ENCODE results near the gene NF2. TPM values are rescaled to one million over a fixed set of nuclear protein-coding genes. Genes with fewer than 3 reads are reported as not detected.

Gene NF2
- total RNA-seq, 2 experiments from 2014 or later: 34.4 to 35.3 TPM

DNA sequence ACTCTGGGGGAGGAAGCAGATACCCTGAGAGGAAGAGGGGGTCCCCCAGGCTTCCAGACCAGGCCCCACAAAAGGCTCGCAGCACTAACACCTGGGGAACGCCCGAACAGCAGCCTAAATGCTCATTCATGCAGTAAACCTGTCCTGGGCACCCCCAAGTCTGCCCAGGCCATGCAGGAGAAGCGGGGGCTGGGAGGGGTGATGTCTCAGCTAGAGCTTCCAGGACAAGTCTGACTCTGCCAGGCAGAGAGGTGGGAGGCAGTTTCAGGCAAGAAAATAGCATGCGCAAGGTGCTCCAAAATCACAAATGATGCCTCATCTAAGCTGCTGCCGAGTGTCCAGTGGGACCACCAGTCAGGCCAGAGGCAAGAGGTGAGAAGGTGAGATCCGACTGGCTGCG is 131.0 kb downstream of the NF2 start:
- TF ChIP-seq, protein P1, sequence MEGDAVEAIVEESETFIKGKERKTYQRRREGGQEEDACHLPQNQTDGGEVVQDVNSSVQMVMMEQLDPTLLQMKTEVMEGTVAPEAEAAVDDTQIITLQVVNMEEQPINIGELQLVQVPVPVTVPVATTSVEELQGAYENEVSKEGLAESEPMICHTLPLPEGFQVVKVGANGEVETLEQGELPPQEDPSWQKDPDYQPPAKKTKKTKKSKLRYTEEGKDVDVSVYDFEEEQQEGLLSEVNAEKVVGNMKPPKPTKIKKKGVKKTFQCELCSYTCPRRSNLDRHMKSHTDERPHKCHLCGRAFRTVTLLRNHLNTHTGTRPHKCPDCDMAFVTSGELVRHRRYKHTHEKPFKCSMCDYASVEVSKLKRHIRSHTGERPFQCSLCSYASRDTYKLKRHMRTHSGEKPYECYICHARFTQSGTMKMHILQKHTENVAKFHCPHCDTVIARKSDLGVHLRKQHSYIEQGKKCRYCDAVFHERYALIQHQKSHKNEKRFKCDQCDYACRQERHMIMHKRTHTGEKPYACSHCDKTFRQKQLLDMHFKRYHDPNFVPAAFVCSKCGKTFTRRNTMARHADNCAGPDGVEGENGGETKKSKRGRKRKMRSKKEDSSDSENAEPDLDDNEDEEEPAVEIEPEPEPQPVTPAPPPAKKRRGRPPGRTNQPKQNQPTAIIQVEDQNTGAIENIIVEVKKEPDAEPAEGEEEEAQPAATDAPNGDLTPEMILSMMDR (IDR thresholded peaks at IDR 0.05): no peak
- no peak overlapping the region for H3K27ac Mint-ChIP-seq
- no peaks in the 10 kb centered on the region for H3K36me3 Mint-ChIP-seq (ENCODE audit: low read depth)
- H3K4me3 Mint-ChIP-seq: no peak overlapping the region
- DNase-seq (no peak), ATAC-seq (no peak)
- H3K4me1 Mint-ChIP-seq (ENCODE audit: low read depth): no peaks in the 10 kb centered on the region
- intact Hi-C loops (cut with micrococcal nuclease): no loop called here
- ChIA-PET POLR2A (no interaction called here), CTCF (no interaction called here)
- H3K9me3 Mint-ChIP-seq: no peaks in the 10 kb centered on the region
- no peaks in the 10 kb centered on the region for H3K27me3 Mint-ChIP-seq

DNA sequence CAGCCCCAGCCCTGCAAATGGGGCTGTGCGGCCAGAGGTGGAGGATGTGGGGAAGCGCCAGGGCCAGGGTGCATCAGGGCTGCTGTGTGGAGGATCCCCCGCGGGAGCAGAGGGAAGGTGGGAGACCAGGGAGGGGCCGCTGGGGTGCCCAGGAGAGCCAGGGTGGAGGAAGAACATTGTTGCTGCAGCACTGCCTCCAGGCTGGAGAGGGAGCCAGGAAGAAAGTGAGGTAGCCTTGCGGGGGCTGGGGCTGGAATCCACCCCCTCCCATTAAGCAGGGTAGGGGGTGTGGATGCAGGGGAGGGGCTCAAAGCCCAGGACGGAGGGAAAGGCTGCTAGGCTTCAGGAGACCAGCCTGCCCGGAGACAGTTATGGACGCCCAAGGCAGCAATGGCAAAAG is 131.4 kb downstream of the NF2 start:
- H3K36me3 Mint-ChIP-seq (ENCODE audit: low read depth): no peaks in the 10 kb centered on the region

DNA sequence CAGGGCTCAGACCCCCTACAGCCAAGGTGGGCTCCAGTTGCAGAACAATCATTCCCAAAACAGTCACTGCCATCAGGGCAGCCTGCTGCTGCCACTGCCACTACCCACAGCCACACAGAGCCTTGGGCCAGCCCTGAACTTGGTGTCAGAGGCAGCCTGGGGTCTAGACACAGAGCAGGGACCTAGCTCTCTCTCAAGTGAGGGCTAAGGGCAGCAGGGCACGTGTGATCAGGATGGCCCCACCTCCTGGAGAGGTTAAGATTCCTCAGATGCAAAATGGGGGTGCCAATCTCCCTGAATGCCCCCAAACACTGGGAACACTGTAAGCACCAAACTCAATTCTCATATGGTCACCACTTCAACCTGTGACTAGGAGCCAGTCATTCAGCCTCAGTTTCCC is 132.0 kb downstream of the NF2 start:
- Mint-ChIP-seq H3K4me3 (no peak overlapping the region), H3K4me1 (ENCODE audit: low read depth) (no peaks in the 10 kb centered on the region), H3K9me3 (no peaks in the 10 kb centered on the region), H3K27ac (no peak overlapping the region), H3K36me3 (ENCODE audit: low read depth) (no peaks in the 10 kb centered on the region), H3K27me3 (no peaks in the 10 kb centered on the region)
- TF ChIP-seq, protein P1 (IDR thresholded peaks at IDR 0.05): no peak
- ChIA-PET POLR2A (no interaction called here), CTCF (no interaction called here)
- DNase-seq (no peak), ATAC-seq (no peak)
- intact Hi-C loops (cut with micrococcal nuclease): no loop called here

More for the DNA sequence above, 131.4 kb downstream of the NF2 start:
- TF ChIP-seq, protein P1 (IDR thresholded peaks at IDR 0.05): no peak
- Mint-ChIP-seq H3K4me1 (ENCODE audit: low read depth) (no peaks in the 10 kb centered on the region), H3K4me3 (no peak overlapping the region), H3K27me3 (no peaks in the 10 kb centered on the region), H3K27ac (no peak overlapping the region), H3K9me3 (no peaks in the 10 kb centered on the region)
- DNase-seq: no peak
- ChIA-PET POLR2A (no interaction called here), CTCF (no interaction called here)
- intact Hi-C loops (cut with micrococcal nuclease): no loop called here
- ATAC-seq: no peak

DNA sequence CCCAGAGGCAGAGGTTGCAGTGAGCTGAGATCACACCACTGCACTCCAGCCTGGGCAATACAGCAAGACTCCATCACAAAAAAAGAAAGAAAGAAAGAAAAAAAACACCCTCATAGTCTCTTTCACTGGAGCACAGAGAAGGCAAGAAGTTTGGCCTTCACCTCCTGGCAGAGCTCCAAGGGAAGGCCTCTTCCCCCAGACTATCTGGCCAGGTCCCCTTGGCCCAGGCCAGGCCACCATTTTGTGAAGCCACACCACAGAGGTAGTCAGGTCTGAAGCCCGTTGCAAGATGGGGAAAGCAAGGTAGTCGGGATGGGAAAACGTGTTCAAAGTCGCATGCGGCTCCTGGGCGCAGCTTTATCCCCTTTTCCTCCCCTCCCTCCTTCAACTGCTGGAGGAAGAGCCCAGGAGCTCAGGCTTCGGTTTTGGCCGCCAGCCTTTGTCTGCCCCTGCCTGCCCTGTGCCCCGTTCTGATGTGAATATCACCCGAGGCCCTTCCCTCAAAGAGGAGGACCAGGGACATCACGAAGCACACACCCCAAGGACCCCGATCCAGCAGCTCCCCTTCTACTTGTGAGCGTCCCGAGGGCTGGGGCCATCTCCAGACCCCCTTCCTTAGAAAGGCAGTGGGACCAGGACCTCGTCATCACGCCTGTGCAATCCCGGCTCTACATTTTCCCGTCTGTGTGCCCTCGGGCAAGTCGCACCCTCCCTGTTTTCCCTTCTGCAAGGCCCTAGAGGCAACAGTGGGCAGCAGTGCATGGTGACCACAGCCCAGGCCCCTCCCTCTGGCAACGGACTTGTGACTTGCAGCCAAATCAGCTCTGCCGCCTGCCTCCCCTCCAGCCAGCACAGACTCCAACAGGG is 134.1 kb downstream of the NF2 start:
- no peak for DNase-seq
- Mint-ChIP-seq H3K27ac (no peak overlapping the region), H3K36me3 (ENCODE audit: low read depth) (peaks cover 4% of the 10 kb centered on the region), H3K9me3 (no peaks in the 10 kb centered on the region), H3K4me1 (ENCODE audit: low read depth) (peaks cover 3% of the 10 kb centered on the region), H3K27me3 (no peaks in the 10 kb centered on the region), H3K4me3 (no peak overlapping the region)
- ChIA-PET POLR2A (no interaction called here), CTCF (no interaction called here)
- no peak for ATAC-seq
- TF ChIP-seq, protein P1 (IDR thresholded peaks at IDR 0.05): no peak
- intact Hi-C loops (cut with micrococcal nuclease): no loop called here

DNA sequence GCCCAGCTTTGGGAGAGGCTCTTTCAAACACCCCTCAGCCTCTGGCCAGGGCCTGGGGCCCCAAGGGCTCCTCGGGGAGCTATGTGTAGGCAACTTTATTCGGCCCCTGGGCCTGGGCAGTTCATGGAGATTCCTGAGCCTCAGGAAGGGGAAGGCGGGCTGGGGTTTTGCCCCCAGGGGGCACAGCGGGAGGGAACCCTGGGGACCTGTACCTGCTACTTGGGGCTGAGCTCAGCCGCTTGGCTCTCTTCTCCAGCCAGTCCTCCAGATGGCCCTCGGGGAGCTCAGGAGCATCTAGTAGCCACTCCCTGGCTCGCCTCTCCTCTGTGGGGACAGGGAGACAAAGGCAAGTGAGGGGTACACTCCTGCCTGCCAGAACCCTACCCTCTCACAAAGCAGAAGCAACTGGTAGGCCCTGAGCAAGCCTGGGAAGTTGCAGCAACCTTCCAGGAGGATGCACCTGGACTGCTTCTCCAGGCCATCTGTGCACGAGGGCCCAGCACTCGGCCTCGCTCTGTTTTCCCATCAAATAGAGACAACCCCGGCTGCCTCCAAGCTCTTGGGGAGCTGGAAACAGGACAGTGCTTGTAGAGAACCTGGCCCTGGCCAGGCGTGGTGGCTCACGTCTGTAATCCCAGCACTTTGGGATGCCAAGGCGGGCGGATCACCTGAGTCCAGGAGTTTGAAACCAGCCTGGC is 134.8 kb downstream of the NF2 start:
- no peak overlapping the region for H3K27ac Mint-ChIP-seq
- H3K4me3 Mint-ChIP-seq: no peak overlapping the region
- H3K9me3 Mint-ChIP-seq: no peaks in the 10 kb centered on the region
- DNase-seq (no peak), ATAC-seq (no peak)
- H3K27me3 Mint-ChIP-seq: no peaks in the 10 kb centered on the region
- TF ChIP-seq, protein P1 (IDR thresholded peaks at IDR 0.05): no peak
- CTCF ChIA-PET: no interaction called here
- intact Hi-C loops (cut with micrococcal nuclease): no loop called here
- POLR2A ChIA-PET: no interaction called here
- H3K4me1 Mint-ChIP-seq (ENCODE audit: low read depth): peaks cover 4% of the 10 kb centered on the region
- H3K36me3 Mint-ChIP-seq (ENCODE audit: low read depth): peaks cover 4% of the 10 kb centered on the region

Measured in activated CD8-positive, alpha-beta T cell treated with anti-CD3 and anti-CD28 coated beads for 36 hours (primary cell).